ENCODE results near the gene CFAP46. TPM values are rescaled to one million over a fixed set of nuclear protein-coding genes. Genes with fewer than 3 reads are reported as not detected.

CFAP46 gene
- total and polyA plus RNA-seq, 9 of the 15 experiments (the other 6 are each of a cell fraction or from before 2014, with no cell fraction given): not detected

DNA sequence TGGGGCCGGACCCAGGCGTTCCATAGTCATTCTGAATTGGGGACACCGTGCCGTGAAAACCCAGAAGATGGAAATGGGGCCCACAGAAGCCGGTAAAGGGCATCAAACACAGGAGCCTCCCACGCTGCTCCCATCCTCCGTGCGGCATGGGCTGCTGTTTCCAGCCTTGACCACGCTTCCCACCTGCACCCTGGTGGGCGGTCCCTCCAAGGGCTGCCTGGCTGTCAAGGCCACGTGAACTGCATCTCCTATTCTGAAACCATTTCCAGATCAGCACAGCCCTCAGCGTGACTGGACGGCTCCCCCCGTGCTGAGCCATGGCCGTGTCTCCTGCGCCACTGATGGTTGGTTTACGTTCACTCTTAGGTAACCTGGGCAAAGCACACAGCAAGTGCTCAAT lies 14.1 kb downstream of the CFAP46 start (continued):
- TF ChIP-seq YY1 (IDR thresholded peaks at IDR 0.05; ENCODE audit: borderline replicate concordance in 1 of 3, control insufficient read depth in 1 of 3, extremely low read depth in 1 of 3, insufficient read depth in 3 of 3, insufficient read length in 1 of 3, insufficient replicate concordance in 2 of 3, low read depth in 1 of 3, low read length in 2 of 3) (no peak), ZC3H4 (CRISPR knock-in tag; IDR thresholded peaks at IDR 0.05; ENCODE audit: borderline replicate concordance) (no peak)

DNA sequence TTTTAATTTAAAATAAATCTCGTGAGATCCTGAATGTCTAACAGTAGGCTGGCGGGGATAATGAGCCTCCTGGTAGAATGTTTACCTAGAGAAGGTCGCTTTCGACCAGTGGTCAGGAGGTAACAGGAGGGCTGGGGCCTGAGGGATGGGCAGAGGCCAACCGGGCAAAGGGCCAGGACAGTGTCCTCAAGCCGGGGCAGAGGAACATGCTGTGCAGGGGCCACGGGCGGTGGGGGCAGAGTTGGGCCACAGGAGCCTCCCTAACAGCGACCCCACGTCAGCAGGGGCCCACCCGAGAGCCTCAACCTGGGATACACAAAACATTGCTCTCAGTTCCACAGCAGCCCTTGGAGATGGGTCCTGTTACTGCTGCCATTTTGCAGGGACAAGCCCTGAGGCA lies 14.5 kb downstream of the CFAP46 start:
- FAIRE-seq: no peak
- H3K9me3 ChIP-seq (replicated peaks; ENCODE audit: control insufficient read depth, insufficient read depth, low read depth, low read length): no peaks in the 10 kb centered on the region
- H3K9me1 ChIP-seq (ENCODE audit: control insufficient read depth, insufficient read depth, low read length): no peaks in the 10 kb centered on the region
- no peak overlapping the region for H2AFZ ChIP-seq (ENCODE audit: low read depth, low read length)
- H3K4me2 ChIP-seq (ENCODE audit: insufficient read depth, low read length): no peak overlapping the region
- DNase-seq (ENCODE audit: extremely low read depth in 1 of 4, low spot score in 3 of 4): no peak
- no peaks in the 10 kb centered on the region for H3K36me3 ChIP-seq (ENCODE audit: control insufficient read depth, insufficient read depth, low read length)
- H3K27ac ChIP-seq (ENCODE audit: extremely low read depth, low read depth, low read length): no peak overlapping the region
- intact Hi-C loops (cut with micrococcal nuclease) (no loop called here), in situ Hi-C loops (cut with MboI) (no loop called here)
- 0% methylated on average over 8 of the region's 11 CpGs for WGBS (ENCODE audit: insufficient coverage, low coverage, missing lambda C conversion rate)
- H4K20me1 ChIP-seq (replicated peaks; ENCODE audit: control insufficient read depth, insufficient read depth, low read length): no peaks in the 10 kb centered on the region
- H3K4me3 ChIP-seq: no peak overlapping the region
- H3K79me2 ChIP-seq (ENCODE audit: control insufficient read depth, insufficient read depth, low read length): no peaks in the 10 kb centered on the region
- ATAC-seq: no peak
- POLR2A ChIA-PET: no interaction called here
- H3K9ac ChIP-seq (ENCODE audit: insufficient read depth in 1 of 2, low read depth in 2 of 2, low read length in 2 of 2): no peak overlapping the region
- no TSS peak for BruUV-seq (replicated peaks)
- no peaks in the 10 kb centered on the region for H3K4me1 ChIP-seq (replicated peaks in 1 of 2; ENCODE audit: control insufficient read depth in 2 of 2, insufficient read depth in 2 of 2, low read length in 2 of 2)
- CTCF ChIA-PET (ENCODE audit: low intra/inter-chr PET ratio): no interaction called here
- peaks cover 7 to 53% of the 10 kb centered on the region in 2 experiments; a peak in 4 of 5 replicates for H3K27me3 ChIP-seq (ENCODE audit: control insufficient read depth in 2 of 2, insufficient read depth in 2 of 2, low read length in 2 of 2)
- no peak for TF ChIP-seq MCM5 (IDR thresholded peaks at IDR 0.05; ENCODE audit: low read depth)
- no peak for TF ChIP-seq ZNF41 (CRISPR knock-in tag; conservative IDR thresholded peaks at IDR 0.05)
- TF ChIP-seq JUND (IDR thresholded peaks at IDR 0.05; ENCODE audit: borderline replicate concordance, low read depth, low read length): no peak
- no peak for TF ChIP-seq JUND (tag; IDR thresholded peaks at IDR 0.05; ENCODE audit: borderline replicate concordance, low read depth, low read length)
- no peak for TF ChIP-seq PML (IDR thresholded peaks at IDR 0.05; ENCODE audit: low read length)
- TF ChIP-seq, protein P1, sequence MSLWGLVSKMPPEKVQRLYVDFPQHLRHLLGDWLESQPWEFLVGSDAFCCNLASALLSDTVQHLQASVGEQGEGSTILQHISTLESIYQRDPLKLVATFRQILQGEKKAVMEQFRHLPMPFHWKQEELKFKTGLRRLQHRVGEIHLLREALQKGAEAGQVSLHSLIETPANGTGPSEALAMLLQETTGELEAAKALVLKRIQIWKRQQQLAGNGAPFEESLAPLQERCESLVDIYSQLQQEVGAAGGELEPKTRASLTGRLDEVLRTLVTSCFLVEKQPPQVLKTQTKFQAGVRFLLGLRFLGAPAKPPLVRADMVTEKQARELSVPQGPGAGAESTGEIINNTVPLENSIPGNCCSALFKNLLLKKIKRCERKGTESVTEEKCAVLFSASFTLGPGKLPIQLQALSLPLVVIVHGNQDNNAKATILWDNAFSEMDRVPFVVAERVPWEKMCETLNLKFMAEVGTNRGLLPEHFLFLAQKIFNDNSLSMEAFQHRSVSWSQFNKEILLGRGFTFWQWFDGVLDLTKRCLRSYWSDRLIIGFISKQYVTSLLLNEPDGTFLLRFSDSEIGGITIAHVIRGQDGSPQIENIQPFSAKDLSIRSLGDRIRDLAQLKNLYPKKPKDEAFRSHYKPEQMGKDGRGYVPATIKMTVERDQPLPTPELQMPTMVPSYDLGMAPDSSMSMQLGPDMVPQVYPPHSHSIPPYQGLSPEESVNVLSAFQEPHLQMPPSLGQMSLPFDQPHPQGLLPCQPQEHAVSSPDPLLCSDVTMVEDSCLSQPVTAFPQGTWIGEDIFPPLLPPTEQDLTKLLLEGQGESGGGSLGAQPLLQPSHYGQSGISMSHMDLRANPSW (CRISPR knock-in tag; IDR thresholded peaks at IDR 0.05): no peak
- TF ChIP-seq EZH2 (IDR thresholded peaks at IDR 0.05; ENCODE audit: borderline replicate concordance, low read depth, low read length): no peak
- TF ChIP-seq HSF4 (CRISPR knock-in tag; IDR thresholded peaks at IDR 0.05; ENCODE audit: borderline replicate concordance): no peak
- no peak for TF ChIP-seq RNF2 (IDR thresholded peaks at IDR 0.05)
- TF ChIP-seq ZFP1 (CRISPR knock-in tag; IDR thresholded peaks at IDR 0.05): no peak
- TF ChIP-seq, protein P2, sequence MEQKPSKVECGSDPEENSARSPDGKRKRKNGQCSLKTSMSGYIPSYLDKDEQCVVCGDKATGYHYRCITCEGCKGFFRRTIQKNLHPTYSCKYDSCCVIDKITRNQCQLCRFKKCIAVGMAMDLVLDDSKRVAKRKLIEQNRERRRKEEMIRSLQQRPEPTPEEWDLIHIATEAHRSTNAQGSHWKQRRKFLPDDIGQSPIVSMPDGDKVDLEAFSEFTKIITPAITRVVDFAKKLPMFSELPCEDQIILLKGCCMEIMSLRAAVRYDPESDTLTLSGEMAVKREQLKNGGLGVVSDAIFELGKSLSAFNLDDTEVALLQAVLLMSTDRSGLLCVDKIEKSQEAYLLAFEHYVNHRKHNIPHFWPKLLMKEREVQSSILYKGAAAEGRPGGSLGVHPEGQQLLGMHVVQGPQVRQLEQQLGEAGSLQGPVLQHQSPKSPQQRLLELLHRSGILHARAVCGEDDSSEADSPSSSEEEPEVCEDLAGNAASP (IDR thresholded peaks at IDR 0.05): no peak
- TF ChIP-seq ZNF766 (CRISPR knock-in tag; conservative IDR thresholded peaks at IDR 0.05): no peak
- TF ChIP-seq HDAC2 (IDR thresholded peaks at IDR 0.05): no peak
- no peak for TF ChIP-seq BHLHE40 (IDR thresholded peaks at IDR 0.05; ENCODE audit: low read length)
- TF ChIP-seq SMC3 (conservative IDR thresholded peaks at IDR 0.05; ENCODE audit: insufficient read depth, low read depth, low read length): no peak
- no peak for TF ChIP-seq NFE2 (IDR thresholded peaks at IDR 0.05; ENCODE audit: low read depth)
- TF ChIP-seq CBFA2T2 (conservative IDR thresholded peaks at IDR 0.05): no peak
- TF ChIP-seq ZC3H8 (IDR thresholded peaks at IDR 0.05): no peak
